Measurements from ENCODE around the gene NPL. TPM values are rescaled to one million over a fixed set of nuclear protein-coding genes. Genes with fewer than 3 reads are reported as not detected.

NPL gene
- total RNA-seq, 4 donors from 2014 or later: 7.8 to 16.2 (median 12.6) TPM

DNA sequence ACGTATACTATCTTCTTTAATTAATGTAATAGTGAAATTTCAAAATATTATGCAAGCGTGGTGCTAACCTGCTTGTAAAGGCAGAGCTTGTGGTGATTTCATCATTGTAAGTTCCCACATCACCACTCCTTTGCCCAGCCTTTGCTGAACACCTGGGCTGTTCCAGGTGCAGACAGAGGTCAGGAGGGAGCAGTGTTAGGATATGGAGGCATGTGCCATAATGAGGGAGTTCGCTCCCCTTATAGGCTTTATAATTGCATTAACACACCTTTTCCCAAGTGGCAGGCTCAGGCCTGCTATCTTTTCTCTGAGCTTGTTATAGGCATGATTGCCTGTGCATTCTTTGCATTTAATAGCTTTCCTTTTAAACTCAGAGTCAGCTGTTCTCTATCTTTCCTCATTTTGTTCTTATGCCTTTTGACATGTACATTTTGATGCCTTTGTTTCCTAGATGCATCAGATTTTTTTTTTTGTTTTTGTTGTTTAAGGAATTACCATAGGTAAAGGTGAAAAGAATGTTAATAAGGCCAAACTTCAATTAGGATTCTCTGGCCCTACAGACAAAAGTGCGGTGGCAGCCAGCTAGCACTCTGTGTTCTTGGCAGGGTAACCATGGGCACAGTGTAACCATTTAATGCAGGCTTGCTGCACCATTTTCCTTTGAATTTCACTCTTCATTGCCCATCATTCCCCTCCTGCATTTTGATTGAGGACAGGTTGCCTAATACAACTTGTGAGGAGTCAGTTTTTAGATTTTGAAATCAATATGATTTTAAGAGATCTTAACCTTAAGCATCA is 12.6 kb downstream of the NPL start:
- H3K4me3 ChIP-seq: no peak overlapping the region
- intact Hi-C loops (cut with DNase I): no loop called here
- 44 to 67% methylated on average over 4 of the region's 4 CpGs for WGBS, 2 donors
- peaks cover 0 to 54% (median 27%) of the 10 kb centered on the region in 3 donors for H3K4me1 ChIP-seq
- peaks cover 0 to 32% (median 5%) of the 10 kb centered on the region in 3 donors for H3K36me3 ChIP-seq
- peak overlapping the region; percentile 59 to 88 (median 75) for H3K27ac ChIP-seq
- no peak for DNase-seq
- TF ChIP-seq POLR2A (IDR thresholded peaks at IDR 0.05): no peak
- TF ChIP-seq, protein P1, sequence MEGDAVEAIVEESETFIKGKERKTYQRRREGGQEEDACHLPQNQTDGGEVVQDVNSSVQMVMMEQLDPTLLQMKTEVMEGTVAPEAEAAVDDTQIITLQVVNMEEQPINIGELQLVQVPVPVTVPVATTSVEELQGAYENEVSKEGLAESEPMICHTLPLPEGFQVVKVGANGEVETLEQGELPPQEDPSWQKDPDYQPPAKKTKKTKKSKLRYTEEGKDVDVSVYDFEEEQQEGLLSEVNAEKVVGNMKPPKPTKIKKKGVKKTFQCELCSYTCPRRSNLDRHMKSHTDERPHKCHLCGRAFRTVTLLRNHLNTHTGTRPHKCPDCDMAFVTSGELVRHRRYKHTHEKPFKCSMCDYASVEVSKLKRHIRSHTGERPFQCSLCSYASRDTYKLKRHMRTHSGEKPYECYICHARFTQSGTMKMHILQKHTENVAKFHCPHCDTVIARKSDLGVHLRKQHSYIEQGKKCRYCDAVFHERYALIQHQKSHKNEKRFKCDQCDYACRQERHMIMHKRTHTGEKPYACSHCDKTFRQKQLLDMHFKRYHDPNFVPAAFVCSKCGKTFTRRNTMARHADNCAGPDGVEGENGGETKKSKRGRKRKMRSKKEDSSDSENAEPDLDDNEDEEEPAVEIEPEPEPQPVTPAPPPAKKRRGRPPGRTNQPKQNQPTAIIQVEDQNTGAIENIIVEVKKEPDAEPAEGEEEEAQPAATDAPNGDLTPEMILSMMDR (IDR thresholded peaks at IDR 0.05): no peak
- H3K27me3 ChIP-seq: no peaks in the 10 kb centered on the region
- H3K9me3 ChIP-seq: no peaks in the 10 kb centered on the region

DNA sequence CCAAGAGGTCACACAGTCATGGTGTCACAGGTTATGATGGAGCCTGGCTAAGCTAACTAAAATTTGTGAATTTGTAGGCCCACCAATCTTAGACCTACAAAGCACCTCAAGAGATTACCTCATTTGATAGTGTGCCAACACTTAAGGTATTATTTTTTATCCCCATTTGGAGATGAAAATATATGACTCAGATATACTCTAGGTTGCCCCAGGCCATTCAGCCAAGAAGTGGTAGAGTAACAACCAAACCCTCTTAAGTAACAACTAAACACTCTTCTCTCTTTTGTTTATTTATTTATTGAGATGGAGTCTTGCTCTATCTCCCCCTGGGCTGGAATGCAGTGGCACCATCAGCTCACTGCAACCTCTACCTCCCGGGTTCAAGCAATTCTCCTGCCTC is 14.3 kb downstream of the NPL start:
- peaks cover 0 to 43% (median 23%) of the 10 kb centered on the region in 3 donors for H3K4me1 ChIP-seq
- DNase-seq: no peak
- no peaks in the 10 kb centered on the region for H3K27me3 ChIP-seq
- H3K27ac ChIP-seq: peak overlapping the region in 2 of 4 donors; percentile 54 to 88
- peaks cover 0 to 47% (median 5%) of the 10 kb centered on the region in 3 donors for H3K36me3 ChIP-seq
- 67 to 83% methylated on average over 1 of the region's 1 CpG for WGBS, 2 donors
- H3K9me3 ChIP-seq: no peaks in the 10 kb centered on the region
- intact Hi-C loops (cut with DNase I): no loop called here
- no peak for TF ChIP-seq POLR2A (IDR thresholded peaks at IDR 0.05)
- TF ChIP-seq, protein P1 (IDR thresholded peaks at IDR 0.05): no peak
- H3K4me3 ChIP-seq: no peak overlapping the region

DNA sequence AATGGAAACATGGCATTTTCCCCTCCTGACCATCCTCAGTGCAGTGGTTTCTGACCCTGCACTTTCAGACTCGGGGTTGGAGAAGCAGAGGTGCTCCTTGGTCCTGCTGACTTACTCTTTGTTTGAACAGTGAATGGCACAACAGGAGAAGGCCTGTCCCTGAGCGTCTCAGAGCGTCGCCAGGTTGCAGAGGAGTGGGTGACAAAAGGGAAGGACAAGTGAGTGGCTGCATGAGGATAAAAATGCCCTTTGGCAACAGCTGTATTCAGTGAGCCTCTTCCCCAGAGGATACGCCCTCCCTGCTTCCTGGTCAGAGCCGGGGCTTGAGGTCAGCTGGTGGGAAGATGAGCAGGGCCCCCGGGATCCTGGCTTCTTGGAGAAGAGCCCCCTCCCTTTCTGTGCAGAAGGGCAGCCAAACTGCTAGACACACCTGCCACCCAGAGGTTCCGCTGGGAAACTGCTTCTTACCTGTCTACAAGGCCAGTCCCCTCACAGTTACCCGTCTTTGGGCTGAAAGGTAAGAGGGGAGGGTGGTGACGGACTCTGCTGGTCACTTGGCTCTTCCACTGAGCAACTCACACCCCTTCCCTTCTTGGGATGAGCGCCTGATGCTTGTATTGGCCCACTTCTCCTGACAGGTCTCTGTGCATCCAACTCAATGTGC is 16.6 kb downstream of the NPL start:
- intact Hi-C loops (cut with DNase I): no loop called here

DNA sequence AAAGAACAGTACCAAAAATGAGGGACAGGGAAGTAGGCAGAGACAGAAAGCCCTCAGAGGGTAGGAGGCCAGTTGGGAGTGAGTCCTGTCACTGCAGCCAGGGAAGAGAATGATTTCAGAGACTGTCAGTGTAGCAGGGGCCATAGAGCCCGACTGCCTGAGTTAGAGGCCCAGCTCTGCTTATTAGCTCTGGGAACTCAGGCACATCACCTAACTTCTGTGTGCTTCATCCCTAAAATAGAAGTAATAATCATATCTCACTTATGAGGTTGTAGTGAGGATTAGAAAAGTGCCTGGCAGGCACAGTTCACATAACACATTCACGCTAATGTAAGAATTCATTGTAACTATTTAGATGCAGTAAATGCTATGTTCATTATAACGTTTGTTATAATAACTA is 18.3 kb downstream of the NPL start:
- TF ChIP-seq, protein P1 (IDR thresholded peaks at IDR 0.05): no peak
- TF ChIP-seq POLR2A (IDR thresholded peaks at IDR 0.05): no peak
- Histone ChIP-seq H3K4me3 (no peak overlapping the region), H3K4me1 (peaks cover 0 to 20% (median 11%) of the 10 kb centered on the region in 3 donors), H3K27ac (no peak overlapping the region), H3K27me3 (no peaks in the 10 kb centered on the region), H3K36me3 (peaks cover 0 to 76% (median 5%) of the 10 kb centered on the region in 3 donors), H3K9me3 (no peaks in the 10 kb centered on the region)
- intact Hi-C loops (cut with DNase I): no loop called here
- 87 to 89% methylated on average over 3 of the region's 3 CpGs for WGBS, 2 donors
- no peak for DNase-seq

More for the DNA sequence above, 16.6 kb downstream of the NPL start:
- DNase-seq: no peak
- no peaks in the 10 kb centered on the region for H3K27me3 ChIP-seq
- 71 to 87% methylated on average over 3 to 7 of the region's 11 CpGs for WGBS, 2 donors
- no peaks in the 10 kb centered on the region for H3K9me3 ChIP-seq
- H3K36me3 ChIP-seq: peaks cover 0 to 60% (median 5%) of the 10 kb centered on the region in 3 donors
- TF ChIP-seq POLR2A (IDR thresholded peaks at IDR 0.05): no peak
- TF ChIP-seq, protein P1 (IDR thresholded peaks at IDR 0.05): peak in 1 of 6 experiments; percentile 13
- no peak overlapping the region for H3K4me3 ChIP-seq
- peaks cover 0 to 37% (median 21%) of the 10 kb centered on the region in 3 donors for H3K4me1 ChIP-seq
- no peak overlapping the region for H3K27ac ChIP-seq

DNA sequence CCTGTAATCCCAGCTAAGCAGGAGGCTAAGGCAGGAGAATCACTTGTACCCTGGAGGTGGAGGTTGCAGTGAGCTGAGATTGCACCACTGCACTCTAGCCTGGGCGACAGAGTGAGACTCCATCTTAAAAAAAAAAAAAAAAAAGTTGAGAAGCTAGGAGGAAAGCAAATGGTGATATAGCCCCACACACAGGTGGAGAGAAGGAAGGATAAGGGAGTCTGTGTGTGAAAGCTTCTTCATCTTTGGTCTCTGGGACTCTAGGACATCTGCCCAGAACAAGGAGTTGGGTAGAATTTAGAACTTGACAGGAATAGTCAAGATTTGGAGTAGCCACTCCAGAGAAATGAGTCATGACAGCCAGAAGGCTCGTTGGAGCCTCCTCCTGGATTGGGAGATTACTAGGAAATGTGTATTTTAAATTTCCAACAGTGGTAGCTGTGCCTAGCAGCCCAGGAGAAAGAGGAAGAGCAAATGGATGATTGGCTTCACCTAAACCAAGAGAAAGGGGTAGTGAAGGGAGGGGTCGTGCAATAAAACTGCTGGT is 19.9 kb downstream of the NPL start:
- no peaks in the 10 kb centered on the region for H3K27me3 ChIP-seq
- 62% methylated on average over 3 of the region's 3 CpGs for WGBS, 2 donors
- TF ChIP-seq, protein P1 (IDR thresholded peaks at IDR 0.05): peak in 1 of 6 experiments; percentile 5
- no peak for TF ChIP-seq POLR2A (IDR thresholded peaks at IDR 0.05)

More for the DNA sequence above, 19.9 kb downstream of the NPL start:
- no peak for DNase-seq
- Histone ChIP-seq H3K36me3 (peaks cover 0 to 86% (median 5%) of the 10 kb centered on the region in 3 donors), H3K27ac (no peak overlapping the region), H3K4me1 (peaks cover 0 to 4% (median 0%) of the 10 kb centered on the region in 3 donors), H3K9me3 (no peaks in the 10 kb centered on the region), H3K4me3 (no peak overlapping the region)
- intact Hi-C loops (cut with DNase I): no loop called here

Measured in esophagus squamous epithelium (tissue), 5 donors.